ENCODE measurements around the gene URB2.

URB2 gene

GRCh38 chr1:229661022-229661877, 35.2 kb downstream of the URB2 start:
- H3K9ac ChIP-seq (ENCODE audit: low read depth in 1 of 2, low read length in 2 of 2) = no peak overlapping the region
- H3K9me3 ChIP-seq (ENCODE audit: control insufficient read depth in 2 of 2, low read length in 2 of 2) = no peaks in the 10 kb centered on the region
- no peaks in the 10 kb centered on the region for H3K27me3 ChIP-seq (ENCODE audit: control insufficient read depth in 2 of 2, insufficient read depth in 2 of 2, low read length in 2 of 2)

GRCh38 chr1:229661897-229662296, 35.9 kb downstream of the URB2 start:
- Histone ChIP-seq H3K36me3 (ENCODE audit: control insufficient read depth in 2 of 2, insufficient read depth in 2 of 2, low read length in 2 of 2) (peaks cover 0 to 11% of the 10 kb centered on the region in 2 donors), H3K9me3 (ENCODE audit: control insufficient read depth in 2 of 2, low read length in 2 of 2) (no peaks in the 10 kb centered on the region), H3K27me3 (ENCODE audit: control insufficient read depth in 2 of 2, insufficient read depth in 2 of 2, low read length in 2 of 2) (no peaks in the 10 kb centered on the region), H3K4me3 (ENCODE audit: low read length in 2 of 2) (no peak overlapping the region), H3K27ac (ENCODE audit: low read depth in 2 of 2, low read length in 2 of 2) (no peak overlapping the region), H3K4me1 (ENCODE audit: control insufficient read depth in 2 of 2, insufficient read depth in 2 of 2, low read length in 2 of 2) (no peaks in the 10 kb centered on the region), H3K9ac (ENCODE audit: low read depth in 1 of 2, low read length in 2 of 2) (no peak overlapping the region)

More at GRCh38 chr1:229661022-229661877, 35.2 kb downstream of the URB2 start:
- Histone ChIP-seq H3K36me3 (ENCODE audit: control insufficient read depth in 2 of 2, insufficient read depth in 2 of 2, low read length in 2 of 2) (peaks cover 0 to 11% of the 10 kb centered on the region in 2 donors), H3K27ac (ENCODE audit: low read depth in 2 of 2, low read length in 2 of 2) (no peak overlapping the region), H3K4me3 (ENCODE audit: low read length in 2 of 2) (no peak overlapping the region), H3K4me1 (ENCODE audit: control insufficient read depth in 2 of 2, insufficient read depth in 2 of 2, low read length in 2 of 2) (no peaks in the 10 kb centered on the region)

GRCh38 chr1:229664133-229664689, 38.2 kb downstream of the URB2 start:
- no peak overlapping the region for H3K4me3 ChIP-seq (ENCODE audit: low read length in 2 of 2)
- no peaks in the 10 kb centered on the region for H3K9me3 ChIP-seq (ENCODE audit: control insufficient read depth in 2 of 2, low read length in 2 of 2)
- peaks cover 0 to 2% of the 10 kb centered on the region in 2 donors for H3K36me3 ChIP-seq (ENCODE audit: control insufficient read depth in 2 of 2, insufficient read depth in 2 of 2, low read length in 2 of 2)
- no peak overlapping the region for H3K9ac ChIP-seq (ENCODE audit: low read depth in 1 of 2, low read length in 2 of 2)
- H3K27ac ChIP-seq (ENCODE audit: low read depth in 2 of 2, low read length in 2 of 2) = no peak overlapping the region
- no peaks in the 10 kb centered on the region for H3K27me3 ChIP-seq (ENCODE audit: control insufficient read depth in 2 of 2, insufficient read depth in 2 of 2, low read length in 2 of 2)
- no peaks in the 10 kb centered on the region for H3K4me1 ChIP-seq (ENCODE audit: control insufficient read depth in 2 of 2, insufficient read depth in 2 of 2, low read length in 2 of 2)

GRCh38 chr1:229665912-229666558, 40.0 kb downstream of the URB2 start:
- H3K4me1 ChIP-seq (ENCODE audit: control insufficient read depth in 2 of 2, insufficient read depth in 2 of 2, low read length in 2 of 2) = no peaks in the 10 kb centered on the region
- no peak overlapping the region for H3K9ac ChIP-seq (ENCODE audit: low read depth in 1 of 2, low read length in 2 of 2)
- H3K36me3 ChIP-seq (ENCODE audit: control insufficient read depth in 2 of 2, insufficient read depth in 2 of 2, low read length in 2 of 2) = no peaks in the 10 kb centered on the region
- no peaks in the 10 kb centered on the region for H3K9me3 ChIP-seq (ENCODE audit: control insufficient read depth in 2 of 2, low read length in 2 of 2)
- H3K4me3 ChIP-seq (ENCODE audit: low read length in 2 of 2) = no peak overlapping the region
- no peak overlapping the region for H3K27ac ChIP-seq (ENCODE audit: low read depth in 2 of 2, low read length in 2 of 2)
- H3K27me3 ChIP-seq (ENCODE audit: control insufficient read depth in 2 of 2, insufficient read depth in 2 of 2, low read length in 2 of 2) = no peaks in the 10 kb centered on the region

DNA sequence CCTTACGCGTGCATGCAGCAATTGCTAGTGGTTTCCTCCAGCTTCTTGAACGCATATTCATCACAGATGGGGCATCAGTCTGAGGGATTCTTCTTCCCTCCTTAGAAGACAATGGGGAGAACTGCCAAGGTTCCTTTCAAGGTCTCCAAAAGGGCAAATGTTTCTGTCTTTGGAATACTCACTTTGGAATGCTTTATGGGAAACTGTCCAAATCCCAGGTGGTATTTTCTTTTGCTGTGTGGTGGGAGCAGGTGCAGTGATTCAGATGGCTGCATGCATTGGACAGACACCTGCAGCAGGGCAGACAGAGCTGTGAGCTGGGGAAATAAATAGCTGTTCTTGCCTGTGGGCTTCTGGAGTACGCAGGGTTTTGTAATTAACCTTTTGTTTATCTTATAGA, 40.5 kb downstream of the URB2 start:
- H3K4me1 ChIP-seq (ENCODE audit: control insufficient read depth in 2 of 2, insufficient read depth in 2 of 2, low read length in 2 of 2) = no peaks in the 10 kb centered on the region
- no peaks in the 10 kb centered on the region for H3K36me3 ChIP-seq (ENCODE audit: control insufficient read depth in 2 of 2, insufficient read depth in 2 of 2, low read length in 2 of 2)
- H3K27ac ChIP-seq (ENCODE audit: low read depth in 2 of 2, low read length in 2 of 2) = no peak overlapping the region
- H3K27me3 ChIP-seq (ENCODE audit: control insufficient read depth in 2 of 2, insufficient read depth in 2 of 2, low read length in 2 of 2) = no peaks in the 10 kb centered on the region
- H3K9ac ChIP-seq (ENCODE audit: low read depth in 1 of 2, low read length in 2 of 2) = no peak overlapping the region
- no peaks in the 10 kb centered on the region for H3K9me3 ChIP-seq (ENCODE audit: control insufficient read depth in 2 of 2, low read length in 2 of 2)
- no peak overlapping the region for H3K4me3 ChIP-seq (ENCODE audit: low read length in 2 of 2)

DNA sequence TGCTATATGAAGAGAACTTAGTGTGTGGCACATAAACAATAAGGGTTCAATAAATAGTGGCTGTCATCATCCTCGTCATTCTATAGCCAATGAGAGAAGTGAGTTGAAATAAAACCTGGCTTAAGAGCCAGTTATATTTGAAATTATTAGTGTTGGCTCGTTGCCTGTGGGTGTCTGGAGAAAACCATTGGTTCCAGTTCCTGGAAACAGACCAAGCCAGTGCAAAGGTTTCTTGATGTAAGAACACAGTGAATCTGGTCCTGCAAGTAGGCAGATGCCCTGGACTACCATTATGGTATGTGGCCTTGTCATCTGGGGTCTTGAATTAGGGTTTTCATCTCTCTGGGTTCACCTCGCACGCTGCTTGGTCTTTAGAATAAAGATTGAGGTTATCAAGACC, 43.3 kb downstream of the URB2 start:
- Histone ChIP-seq H3K36me3 (ENCODE audit: control insufficient read depth in 2 of 2, insufficient read depth in 2 of 2, low read length in 2 of 2) (no peaks in the 10 kb centered on the region), H3K27me3 (ENCODE audit: control insufficient read depth in 2 of 2, insufficient read depth in 2 of 2, low read length in 2 of 2) (no peaks in the 10 kb centered on the region), H3K4me1 (ENCODE audit: control insufficient read depth in 2 of 2, insufficient read depth in 2 of 2, low read length in 2 of 2) (no peaks in the 10 kb centered on the region), H3K9ac (ENCODE audit: low read depth in 1 of 2, low read length in 2 of 2) (no peak overlapping the region), H3K27ac (ENCODE audit: low read depth in 2 of 2, low read length in 2 of 2) (no peak overlapping the region), H3K9me3 (ENCODE audit: control insufficient read depth in 2 of 2, low read length in 2 of 2) (no peaks in the 10 kb centered on the region), H3K4me3 (ENCODE audit: low read length in 2 of 2) (no peak overlapping the region)

GRCh38 chr1:229671310-229671709, 45.3 kb downstream of the URB2 start:
- Histone ChIP-seq H3K36me3 (ENCODE audit: control insufficient read depth in 2 of 2, insufficient read depth in 2 of 2, low read length in 2 of 2) (no peaks in the 10 kb centered on the region), H3K9me3 (ENCODE audit: control insufficient read depth in 2 of 2, low read length in 2 of 2) (no peaks in the 10 kb centered on the region), H3K4me1 (ENCODE audit: control insufficient read depth in 2 of 2, insufficient read depth in 2 of 2, low read length in 2 of 2) (no peaks in the 10 kb centered on the region), H3K27ac (ENCODE audit: low read depth in 2 of 2, low read length in 2 of 2) (no peak overlapping the region), H3K4me3 (ENCODE audit: low read length in 2 of 2) (no peak overlapping the region), H3K9ac (ENCODE audit: low read depth in 1 of 2, low read length in 2 of 2) (no peak overlapping the region), H3K27me3 (ENCODE audit: control insufficient read depth in 2 of 2, insufficient read depth in 2 of 2, low read length in 2 of 2) (no peaks in the 10 kb centered on the region)

DNA sequence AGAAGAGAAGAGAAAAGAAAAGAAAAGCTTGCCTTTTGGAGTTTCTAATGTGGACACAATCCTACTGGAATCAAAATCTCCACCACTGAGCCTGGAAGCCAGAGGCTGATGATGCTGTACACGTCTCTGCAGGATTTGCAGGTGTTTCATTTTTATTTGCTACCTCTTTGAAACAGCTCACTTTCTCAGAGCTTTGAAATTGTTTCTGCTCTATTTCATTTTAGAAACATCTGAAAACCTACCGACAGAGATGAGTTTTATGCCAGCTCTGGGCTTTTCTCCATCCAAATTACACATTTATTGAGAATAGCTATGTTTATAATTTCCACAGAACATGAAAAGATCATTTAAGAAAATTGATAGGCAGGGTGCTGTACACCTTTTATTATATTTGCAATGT, 46.2 kb downstream of the URB2 start:
- no peak overlapping the region for H3K27ac ChIP-seq (ENCODE audit: low read depth in 2 of 2, low read length in 2 of 2)
- no peaks in the 10 kb centered on the region for H3K36me3 ChIP-seq (ENCODE audit: control insufficient read depth in 2 of 2, insufficient read depth in 2 of 2, low read length in 2 of 2)
- no peaks in the 10 kb centered on the region for H3K9me3 ChIP-seq (ENCODE audit: control insufficient read depth in 2 of 2, low read length in 2 of 2)
- no peaks in the 10 kb centered on the region for H3K27me3 ChIP-seq (ENCODE audit: control insufficient read depth in 2 of 2, insufficient read depth in 2 of 2, low read length in 2 of 2)
- no peaks in the 10 kb centered on the region for H3K4me1 ChIP-seq (ENCODE audit: control insufficient read depth in 2 of 2, insufficient read depth in 2 of 2, low read length in 2 of 2)
- H3K9ac ChIP-seq (ENCODE audit: low read depth in 1 of 2, low read length in 2 of 2) = no peak overlapping the region
- no peak overlapping the region for H3K4me3 ChIP-seq (ENCODE audit: low read length in 2 of 2)

- H3K4me3 ChIP-seq (ENCODE audit: low read length in 2 of 2) = no peak overlapping the region
- H3K9ac ChIP-seq (ENCODE audit: low read depth in 1 of 2, low read length in 2 of 2) = no peak overlapping the region
- H3K4me1 ChIP-seq (ENCODE audit: control insufficient read depth in 2 of 2, insufficient read depth in 2 of 2, low read length in 2 of 2) = no peaks in the 10 kb centered on the region
- no peak overlapping the region for H3K27ac ChIP-seq (ENCODE audit: low read depth in 2 of 2, low read length in 2 of 2)
- H3K27me3 ChIP-seq (ENCODE audit: control insufficient read depth in 2 of 2, insufficient read depth in 2 of 2, low read length in 2 of 2) = no peaks in the 10 kb centered on the region
- H3K9me3 ChIP-seq (ENCODE audit: control insufficient read depth in 2 of 2, low read length in 2 of 2) = no peaks in the 10 kb centered on the region
- H3K36me3 ChIP-seq (ENCODE audit: control insufficient read depth in 2 of 2, insufficient read depth in 2 of 2, low read length in 2 of 2) = no peaks in the 10 kb centered on the region
Observed at GRCh38 chr1:229674042-229674441, 48.0 kb downstream of the URB2 start.

DNA sequence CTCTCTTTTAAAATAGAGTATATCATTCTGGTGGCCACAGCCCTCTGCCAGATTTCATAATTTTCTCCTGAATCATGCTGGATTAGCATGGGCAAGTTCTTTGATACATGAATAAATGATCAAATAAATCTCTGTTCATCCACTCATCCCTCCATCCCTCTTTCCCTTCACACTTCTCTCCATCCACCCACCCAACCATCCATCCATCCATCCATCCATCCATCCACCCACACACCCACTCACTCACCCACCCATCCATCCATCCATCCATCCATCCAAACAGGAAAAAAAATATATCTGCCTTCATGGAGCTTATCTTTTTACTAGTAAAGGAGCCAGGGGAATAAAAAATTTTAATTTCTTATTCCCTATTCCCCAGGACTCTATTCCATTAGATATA, 49.3 kb downstream of the URB2 start:
- no peaks in the 10 kb centered on the region for H3K9me3 ChIP-seq (ENCODE audit: control insufficient read depth in 2 of 2, low read length in 2 of 2)
- no peaks in the 10 kb centered on the region for H3K27me3 ChIP-seq (ENCODE audit: control insufficient read depth in 2 of 2, insufficient read depth in 2 of 2, low read length in 2 of 2)
- H3K9ac ChIP-seq (ENCODE audit: low read depth in 1 of 2, low read length in 2 of 2) = no peak overlapping the region
- H3K27ac ChIP-seq (ENCODE audit: low read depth in 2 of 2, low read length in 2 of 2) = no peak overlapping the region
- no peaks in the 10 kb centered on the region for H3K36me3 ChIP-seq (ENCODE audit: control insufficient read depth in 2 of 2, insufficient read depth in 2 of 2, low read length in 2 of 2)
- H3K4me1 ChIP-seq (ENCODE audit: control insufficient read depth in 2 of 2, insufficient read depth in 2 of 2, low read length in 2 of 2) = no peaks in the 10 kb centered on the region
- no peak overlapping the region for H3K4me3 ChIP-seq (ENCODE audit: low read length in 2 of 2)

All from mucosa of rectum (tissue), 2 donors.